PC-3 (cell line): ENCODE data around the gene KRT5. TPM values are rescaled to one million over a fixed set of nuclear protein-coding genes. Genes with fewer than 3 reads are reported as not detected.
"Not testable (repeated sequence)": the region's sequence is repeated elsewhere in the genome, so short reads cannot be mapped to it uniquely, and the experiment has no call there.

Experiments used
- ATAC-seq: fragments of 200-7000 bp; cut with Tn5 transposase; 2 replicates; pipeline ENCODE4 v1.9.1; 2020; ENCODE audit warnings: mild to moderate bottlenecking, moderate library complexity
- BruUV-seq: library from RNA; stranded (reverse); fragments of 400-500 nt; replicated peaks from 2 replicates; lab custom pipeline; 2021; lab: Mats Ljungman, UMichigan
- CTCF ChIA-PET: fragments of 300-600 bp; sonication (Branson Sonifier 250); formaldehyde crosslinking; loops from one replicate; lab custom pipeline; 2022; ENCODE audit warnings: antibody characterized with exemption; lab: Charles Lee
- POLR2A ChIA-PET: fragments of 300-600 bp; sonication (Branson Sonifier 250); formaldehyde crosslinking; loops from one replicate; lab custom pipeline; 2022; ENCODE audit warnings: antibody characterized with exemption; ENCODE audit not compliant: unreplicated experiment; lab: Charles Lee
- DNase-seq: peaks from one replicate; pipeline ENCODE4 v3.0.0-alpha.2; 2015
- H2AFZ ChIP-seq: fragments of 300-600 bp; sonication (generic); 2 replicates; pipeline ENCODE4 v1.6.0; 2016; ENCODE audit warnings: antibody characterized with exemption, low read length
- H3F3A ChIP-seq: fragments of 300-600 bp; sonication (generic); one replicate; pipeline ENCODE4 v1.6.0; 2017; ENCODE audit warnings: antibody characterized with exemption, low read length, control low read depth, mild to moderate bottlenecking; ENCODE audit not compliant: unreplicated experiment
- H3K27ac ChIP-seq: fragments of 300-600 bp; sonication (generic); 2 replicates; pipeline ENCODE4 v1.5.1; 2016; ENCODE audit warnings: mild to moderate bottlenecking, low read length
- H3K27me3 ChIP-seq: fragments of 300-600 bp; sonication (generic); 2 replicates; pipeline ENCODE4 v1.6.1; 2016; ENCODE audit warnings: low read length, mixed read lengths
- H3K36me3 ChIP-seq: fragments of 300-600 bp; sonication (generic); 2 replicates; pipeline ENCODE4 v1.6.1; 2016; ENCODE audit warnings: low read depth, mixed run types, low read length, mixed read lengths
- H3K4me1 ChIP-seq: fragments of 300-600 bp; sonication (generic); 2 replicates; pipeline ENCODE4 v1.5.1; 2016; ENCODE audit warnings: low read length; ENCODE audit not compliant: insufficient read depth
- H3K4me2 ChIP-seq: fragments of 300-600 bp; sonication (generic); 2 replicates; pipeline ENCODE4 v1.6.0; 2016; ENCODE audit warnings: low read length
- H3K4me3 ChIP-seq: fragments of 300-600 bp; sonication (generic); 2 replicates; pipeline ENCODE4 v1.5.1; 2016; ENCODE audit warnings: mild to moderate bottlenecking, low read length, mixed read lengths
- H3K79me2 ChIP-seq: fragments of 300-600 bp; sonication (generic); 2 replicates; pipeline ENCODE4 v1.6.1; 2017; ENCODE audit warnings: low read length, mixed read lengths
- H3K9ac ChIP-seq: fragments of 300-600 bp; sonication (generic); 2 replicates; pipeline ENCODE4 v1.6.0; 2016; ENCODE audit warnings: mild to moderate bottlenecking, low read length
- H3K9me2 ChIP-seq: fragments of 300-600 bp; sonication (generic); replicated peaks from 2 replicates; pipeline ENCODE4 v1.6.1; 2016; ENCODE audit warnings: mixed run types, low read length, mixed read lengths
- H3K9me3 ChIP-seq: fragments of 300-600 bp; sonication (generic); 2 replicates; pipeline ENCODE4 v1.6.1; 2016; ENCODE audit warnings: low read length, mixed read lengths
- H4K20me1 ChIP-seq: fragments of 300-600 bp; sonication (generic); 2 replicates; pipeline ENCODE4 v1.6.1; 2016; ENCODE audit warnings: low read length, mixed read lengths
- EZH2 ChIP-seq: fragments of 300-600 bp; sonication (generic); IDR thresholded peaks from one replicate; pipeline ENCODE4 v1.6.1; 2017; ENCODE audit warnings: antibody characterized with exemption, mild to moderate bottlenecking, low read length; ENCODE audit not compliant: unreplicated experiment
- EZH2phosphoT487 ChIP-seq: fragments of 300-600 bp; sonication (generic); IDR thresholded peaks from 2 replicates; pipeline ENCODE4 v1.6.1; 2018; ENCODE audit warnings: mild to moderate bottlenecking, antibody characterized with exemption, low read length, borderline replicate concordance
- intact Hi-C: fragments of 100-400 bp; cut with micrococcal nuclease; formaldehyde crosslinking; loops from 2 replicates; pipeline ENCODE4 v1.9.0; 2023
- total RNA-seq: library from RNA; depleted of rRNA; stranded (reverse); fragments of >200 nt; gene quantifications from 2 replicates; pipeline ENCODE4 v1.2.3, GENCODE V29; 2014
- TF ChIP-seq, protein P1 (sequence below): fragments of 300-600 bp; sonication (generic); conservative IDR thresholded peaks from 2 replicates; pipeline ENCODE4 v1.5.1; 2017; ENCODE audit warnings: antibody characterized with exemption, low read depth, mild to moderate bottlenecking, low read length

The KRT5 gene
- total RNA-seq, 1 experiment from 2014 or later: not detected

DNA sequence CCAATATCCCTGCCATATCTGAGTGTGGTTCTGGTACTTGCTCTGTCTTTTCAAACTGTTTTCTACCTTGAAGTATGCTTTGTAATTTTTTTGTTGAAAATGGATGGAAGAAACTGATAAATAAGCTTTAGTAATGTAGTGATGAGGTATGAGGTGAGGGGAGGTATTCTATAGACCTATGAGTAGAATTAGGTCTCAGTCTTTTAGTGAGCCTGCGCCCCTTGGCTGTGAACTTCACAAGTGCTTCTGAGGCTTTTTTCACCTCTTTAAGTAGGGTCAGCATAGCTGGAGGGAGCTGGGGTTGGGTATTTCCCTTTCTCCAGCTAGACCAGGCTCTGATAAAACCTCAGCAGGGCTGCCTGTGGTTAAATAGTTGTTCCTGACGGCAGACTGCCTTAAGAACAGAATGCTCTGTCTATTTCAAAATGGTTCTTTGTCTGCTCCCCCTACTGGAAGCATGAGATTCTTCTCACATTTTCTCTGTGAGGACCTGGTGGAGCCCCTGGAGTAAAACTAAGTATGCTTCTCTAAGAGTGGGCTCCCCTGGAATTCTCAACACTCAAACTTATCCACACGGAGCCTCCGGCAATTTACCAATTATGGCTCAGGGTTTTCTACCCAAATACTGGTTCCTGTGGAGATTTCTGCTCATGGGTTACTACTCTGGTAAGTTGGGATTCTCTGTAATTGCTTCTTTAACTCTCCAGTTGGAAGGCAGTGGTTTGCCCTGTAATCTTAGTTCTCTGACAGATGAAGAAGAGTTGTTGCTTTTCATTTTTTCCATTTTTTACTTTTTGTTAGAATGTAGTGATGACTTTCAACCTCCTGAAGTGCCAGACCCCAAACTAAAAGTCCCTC lies 13.1 kb downstream of the KRT5 start:
- H3K27ac ChIP-seq: no peak overlapping the region
- H3K4me2 ChIP-seq: no peak overlapping the region
- H3K9ac ChIP-seq: no peak overlapping the region
- H3K27me3 ChIP-seq: no peaks in the 10 kb centered on the region
- ATAC-seq: peak; percentile 81
- H3K9me3 ChIP-seq: no peaks in the 10 kb centered on the region
- H3K4me1 ChIP-seq: no peaks in the 10 kb centered on the region
- no peaks in the 10 kb centered on the region for H3K79me2 ChIP-seq
- intact Hi-C loops: loop anchor here (1.0 to 10.0 kb wide), 4 partner anchors 62 to 365 kb away; no protein-coding TSS in a partner anchor
- no peak overlapping the region for H3K4me3 ChIP-seq
- peak; percentile 72 for DNase-seq
- POLR2A ChIA-PET: no interaction called here
- peak overlapping the region; percentile 72 for H2AFZ ChIP-seq
- TF ChIP-seq EZH2: no peak
- no peak for TF ChIP-seq EZH2phosphoT487
- TF ChIP-seq, protein P1, sequence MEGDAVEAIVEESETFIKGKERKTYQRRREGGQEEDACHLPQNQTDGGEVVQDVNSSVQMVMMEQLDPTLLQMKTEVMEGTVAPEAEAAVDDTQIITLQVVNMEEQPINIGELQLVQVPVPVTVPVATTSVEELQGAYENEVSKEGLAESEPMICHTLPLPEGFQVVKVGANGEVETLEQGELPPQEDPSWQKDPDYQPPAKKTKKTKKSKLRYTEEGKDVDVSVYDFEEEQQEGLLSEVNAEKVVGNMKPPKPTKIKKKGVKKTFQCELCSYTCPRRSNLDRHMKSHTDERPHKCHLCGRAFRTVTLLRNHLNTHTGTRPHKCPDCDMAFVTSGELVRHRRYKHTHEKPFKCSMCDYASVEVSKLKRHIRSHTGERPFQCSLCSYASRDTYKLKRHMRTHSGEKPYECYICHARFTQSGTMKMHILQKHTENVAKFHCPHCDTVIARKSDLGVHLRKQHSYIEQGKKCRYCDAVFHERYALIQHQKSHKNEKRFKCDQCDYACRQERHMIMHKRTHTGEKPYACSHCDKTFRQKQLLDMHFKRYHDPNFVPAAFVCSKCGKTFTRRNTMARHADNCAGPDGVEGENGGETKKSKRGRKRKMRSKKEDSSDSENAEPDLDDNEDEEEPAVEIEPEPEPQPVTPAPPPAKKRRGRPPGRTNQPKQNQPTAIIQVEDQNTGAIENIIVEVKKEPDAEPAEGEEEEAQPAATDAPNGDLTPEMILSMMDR: peak; percentile 77
- BruUV-seq: no TSS peak
- H3K36me3 ChIP-seq: no peaks in the 10 kb centered on the region
- H4K20me1 ChIP-seq: no peaks in the 10 kb centered on the region
- H3F3A ChIP-seq: no peaks in the 10 kb centered on the region
- H3K9me2 ChIP-seq: no peaks in the 10 kb centered on the region
- CTCF ChIA-PET: interaction anchor here (0.6 to 0.8 kb wide), 2 partner anchors 73 to 111 kb away, joined by 4 to 7 read pairs; no protein-coding TSS in a partner anchor

DNA sequence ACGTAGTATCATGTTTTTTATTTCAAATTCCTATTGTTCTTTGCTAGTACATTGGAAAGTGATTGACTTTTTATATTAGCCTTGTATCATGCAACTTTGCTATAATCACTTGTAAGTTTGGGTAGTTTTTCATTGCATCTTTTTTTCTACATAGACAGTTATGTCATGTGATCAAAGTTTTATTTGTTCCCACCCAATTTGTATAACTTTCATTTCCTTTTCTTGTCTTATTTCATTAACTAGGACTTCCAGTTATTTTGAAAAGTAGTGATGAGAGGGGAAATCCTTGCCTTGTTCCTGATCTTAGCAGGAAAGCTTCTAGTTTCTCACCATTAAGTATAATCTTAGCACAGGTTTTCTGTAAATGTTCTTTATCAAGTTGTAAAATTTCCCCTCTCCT lies 17.3 kb downstream of the KRT5 start:
- H3K9ac ChIP-seq: no peak overlapping the region
- no peaks in the 10 kb centered on the region for H3K9me2 ChIP-seq
- no peaks in the 10 kb centered on the region for H3F3A ChIP-seq
- ATAC-seq: no peak
- intact Hi-C loops: loop anchor here (10.0 kb wide), 1 partner anchor 58 kb away; no protein-coding TSS in a partner anchor
- H3K36me3 ChIP-seq: no peaks in the 10 kb centered on the region
- H3K4me2 ChIP-seq: no peak overlapping the region
- H2AFZ ChIP-seq: no peak overlapping the region
- H3K27me3 ChIP-seq: no peaks in the 10 kb centered on the region
- no peaks in the 10 kb centered on the region for H3K9me3 ChIP-seq
- no peak for DNase-seq
- POLR2A ChIA-PET: no interaction called here
- TF ChIP-seq EZH2: no peak
- no peak overlapping the region for H3K4me3 ChIP-seq
- no peaks in the 10 kb centered on the region for H3K79me2 ChIP-seq
- no TSS peak for BruUV-seq
- no peak overlapping the region for H3K27ac ChIP-seq
- H3K4me1 ChIP-seq: 0 out of 2 replicates have a peak, but pooled peaks cover 4% of the 10 kb centered on the region
- H4K20me1 ChIP-seq: no peaks in the 10 kb centered on the region
- CTCF ChIA-PET: no interaction called here

DNA sequence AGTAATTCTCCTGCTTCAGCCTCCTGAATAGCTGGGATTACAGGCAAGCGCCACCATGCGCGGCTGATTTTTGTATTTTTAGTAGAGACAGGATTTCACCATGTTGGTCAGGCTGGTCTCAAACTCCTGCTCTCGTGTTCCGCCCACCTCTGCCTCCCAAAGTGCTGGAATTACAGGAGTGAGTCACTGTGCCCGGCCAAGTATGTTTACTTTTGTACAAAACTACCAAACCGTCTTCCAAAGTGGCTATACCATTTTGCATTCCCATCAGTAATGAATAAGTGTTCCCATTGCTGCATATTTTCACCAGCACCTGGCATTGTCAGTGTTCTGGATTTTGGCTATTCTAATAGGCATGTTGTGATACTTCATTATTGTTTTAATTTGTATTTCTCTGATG lies 18.7 kb downstream of the KRT5 start:
- intact Hi-C loops: loop anchor here (10.0 kb wide), 1 partner anchor 57 kb away; no protein-coding TSS in a partner anchor
- H3K36me3 ChIP-seq: no peaks in the 10 kb centered on the region
- H4K20me1 ChIP-seq: no peaks in the 10 kb centered on the region
- no peak overlapping the region for H2AFZ ChIP-seq
- ChIA-PET POLR2A (no interaction called here), CTCF (no interaction called here)
- H3K9ac ChIP-seq: no peak overlapping the region
- no peak overlapping the region for H3K4me2 ChIP-seq
- no peaks in the 10 kb centered on the region for H3K27me3 ChIP-seq
- H3F3A ChIP-seq: no peaks in the 10 kb centered on the region
- no TSS peak for BruUV-seq
- ATAC-seq (no peak), DNase-seq (peak; percentile 50)
- H3K27ac ChIP-seq: no peak overlapping the region
- peaks cover 13% of the 10 kb centered on the region for H3K4me1 ChIP-seq
- H3K4me3 ChIP-seq: no peak overlapping the region
- TF ChIP-seq EZH2phosphoT487: no peak
- no peak for TF ChIP-seq EZH2
- TF ChIP-seq, protein P1: no peak
- no peaks in the 10 kb centered on the region for H3K9me3 ChIP-seq
- no peaks in the 10 kb centered on the region for H3K79me2 ChIP-seq
- no peaks in the 10 kb centered on the region for H3K9me2 ChIP-seq

DNA sequence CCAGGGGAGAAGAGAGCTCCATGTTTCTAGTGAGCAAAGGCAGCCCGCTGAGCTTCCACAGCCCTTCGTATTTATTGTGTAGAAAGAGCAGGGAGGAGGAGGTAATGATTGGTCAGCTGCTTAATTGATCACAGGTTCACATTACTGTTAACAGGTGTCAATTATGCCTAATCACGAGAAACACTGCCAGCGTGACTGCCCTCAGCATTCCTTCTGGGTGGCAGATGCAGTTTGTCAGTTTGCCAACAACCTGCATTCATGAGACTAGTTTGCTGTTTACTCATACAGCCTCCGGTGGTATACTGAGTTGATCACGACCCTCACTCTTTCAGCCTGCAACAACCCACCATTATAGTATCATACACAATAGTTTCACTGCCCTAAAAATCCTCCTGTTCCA lies 19.6 kb downstream of the KRT5 start:
- DNase-seq, POLR2A ChIA-PET, H3K4me2 ChIP-seq, H2AFZ ChIP-seq, CTCF ChIA-PET, H3K27ac ChIP-seq, H3F3A ChIP-seq, H3K9ac ChIP-seq, H3K4me3 ChIP-seq, H4K20me1 ChIP-seq, H3K9me3 ChIP-seq, H3K9me2 ChIP-seq, ATAC-seq, H3K27me3 ChIP-seq, H3K79me2 ChIP-seq, BruUV-seq, H3K36me3 ChIP-seq: not testable (repeated sequence)
- intact Hi-C loops: loop anchor here (10.0 kb wide), 1 partner anchor 56 kb away; no protein-coding TSS in a partner anchor
- peaks cover 23% of the 10 kb centered on the region for H3K4me1 ChIP-seq
